NCI-H2081 (cell line): ENCODE results near the gene PYGM.
A peak's percentile ranks its signal among the peaks of the same experiment; 100 is the strongest.

Experiments used
- DNase-seq, 2 experiments: peaks; one replicate each; lab custom pipeline; 2025; lab: John Stamatoyannopoulos, UW

Gene PYGM

GRCh38 chr11:64753380-64754123 is 6.2 kb downstream of the PYGM start:
- no peak for DNase-seq

GRCh38 chr11:64753019-64753379 is 6.8 kb downstream of the PYGM start:
- no peak for DNase-seq

- no peak for DNase-seq
Observed at GRCh38 chr11:64752175-64752970, 7.4 kb downstream of the PYGM start.

GRCh38 chr11:64751580-64751979 is 8.2 kb downstream of the PYGM start:
- DNase-seq: no peak

GRCh38 chr11:64751136-64751535 is 8.6 kb downstream of the PYGM start:
- DNase-seq: no peak

- DNase-seq: no peak
Observed at GRCh38 chr11:64750361-64751054, 9.3 kb downstream of the PYGM start.

GRCh38 chr11:64747961-64748665 is 11.7 kb downstream of the PYGM start:
- DNase-seq: no peak

GRCh38 chr11:64746486-64746885 is 13.3 kb downstream of the PYGM start:
- DNase-seq: no peak

- no peak for DNase-seq
Observed at GRCh38 chr11:64745521-64746328, 14.0 kb downstream of the PYGM start.

- no peak for DNase-seq
Observed at GRCh38 chr11:64745189-64745520, 14.6 kb downstream of the PYGM start.

- DNase-seq: no peak
Observed at GRCh38 chr11:64744544-64745188, 15.1 kb downstream of the PYGM start.

GRCh38 chr11:64743591-64744543 is 15.9 kb downstream of the PYGM start, which contains the start of gene RASGRP2:
Gene RASGRP2 (minus strand): TSS chr11:64744142. CDS start chr11:64742866, 1,276 bp downstream.
- DNase-seq: no peak

GRCh38 chr11:64742889-64743590 is 16.7 kb downstream of the PYGM start:
- peak in 1 of 2 experiments; percentile 15 for DNase-seq

GRCh38 chr11:64742087-64742888 is 17.5 kb downstream of the PYGM start:
- no peak for DNase-seq

GRCh38 chr11:64741375-64742086 is 18.2 kb downstream of the PYGM start:
- DNase-seq: no peak

- no peak for DNase-seq
Observed at GRCh38 chr11:64739871-64740270, 19.9 kb downstream of the PYGM start.

GRCh38 chr11:64736654-64737053 is 23.1 kb downstream of the PYGM start:
- DNase-seq: no peak
